Measurements from ENCODE around the gene NALCN. TPM values are rescaled to one million over a fixed set of nuclear protein-coding genes. Genes with fewer than 3 reads are reported as not detected.

Gene NALCN
- total RNA-seq, 2 donors from 2014 or later = 3.2 TPM; not detected in 1

DNA sequence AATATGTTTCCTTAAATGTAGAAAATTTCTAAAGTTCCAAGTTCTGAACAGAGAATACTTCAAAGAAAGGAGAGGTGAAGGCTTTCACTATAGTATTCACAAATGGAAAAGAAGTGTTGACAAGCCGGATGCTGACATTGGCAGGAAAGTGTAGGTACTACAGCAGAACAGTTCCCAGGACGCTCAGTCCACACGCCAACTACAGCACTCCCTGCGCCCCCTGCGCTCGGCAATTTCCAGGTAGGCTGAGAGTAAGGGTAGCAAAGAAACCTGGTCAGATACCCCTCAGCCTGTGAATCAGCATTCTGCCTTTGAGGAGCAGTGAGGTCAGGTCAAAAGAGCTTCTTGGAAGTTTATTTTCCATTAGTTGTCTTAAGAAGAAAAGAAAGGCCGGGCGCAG, 115.3 kb downstream of the NALCN start:
- intact Hi-C loops (cut with DNase I) = no loop called here
- no peaks in the 10 kb centered on the region for H3K27me3 ChIP-seq (replicated peaks; ENCODE audit: insufficient read depth)
- H3K9me3 ChIP-seq = no peaks in the 10 kb centered on the region
- DNase-seq (ENCODE audit: low spot score) = no peak
- H3K36me3 ChIP-seq = no peaks in the 10 kb centered on the region
- WGBS = 89% methylated on average over 8 of the region's 8 CpGs
- H3K4me3 ChIP-seq = no peak overlapping the region
- no peaks in the 10 kb centered on the region for H3K4me1 ChIP-seq (replicated peaks)
- TF ChIP-seq POLR2A (IDR thresholded peaks at IDR 0.05) (no peak), POLR2AphosphoS5 (IDR thresholded peaks at IDR 0.05) (no peak)
- TF ChIP-seq, protein P1, sequence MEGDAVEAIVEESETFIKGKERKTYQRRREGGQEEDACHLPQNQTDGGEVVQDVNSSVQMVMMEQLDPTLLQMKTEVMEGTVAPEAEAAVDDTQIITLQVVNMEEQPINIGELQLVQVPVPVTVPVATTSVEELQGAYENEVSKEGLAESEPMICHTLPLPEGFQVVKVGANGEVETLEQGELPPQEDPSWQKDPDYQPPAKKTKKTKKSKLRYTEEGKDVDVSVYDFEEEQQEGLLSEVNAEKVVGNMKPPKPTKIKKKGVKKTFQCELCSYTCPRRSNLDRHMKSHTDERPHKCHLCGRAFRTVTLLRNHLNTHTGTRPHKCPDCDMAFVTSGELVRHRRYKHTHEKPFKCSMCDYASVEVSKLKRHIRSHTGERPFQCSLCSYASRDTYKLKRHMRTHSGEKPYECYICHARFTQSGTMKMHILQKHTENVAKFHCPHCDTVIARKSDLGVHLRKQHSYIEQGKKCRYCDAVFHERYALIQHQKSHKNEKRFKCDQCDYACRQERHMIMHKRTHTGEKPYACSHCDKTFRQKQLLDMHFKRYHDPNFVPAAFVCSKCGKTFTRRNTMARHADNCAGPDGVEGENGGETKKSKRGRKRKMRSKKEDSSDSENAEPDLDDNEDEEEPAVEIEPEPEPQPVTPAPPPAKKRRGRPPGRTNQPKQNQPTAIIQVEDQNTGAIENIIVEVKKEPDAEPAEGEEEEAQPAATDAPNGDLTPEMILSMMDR (IDR thresholded peaks at IDR 0.05) = no peak
- H3K27ac ChIP-seq = no peak overlapping the region

- intact Hi-C loops (cut with DNase I) = no loop called here
- Histone ChIP-seq H3K36me3 (no peaks in the 10 kb centered on the region), H3K4me3 (no peak overlapping the region), H3K27me3 (replicated peaks; ENCODE audit: insufficient read depth) (no peaks in the 10 kb centered on the region), H3K27ac (no peak overlapping the region), H3K4me1 (replicated peaks) (no peaks in the 10 kb centered on the region), H3K9me3 (no peaks in the 10 kb centered on the region)
- 61% methylated on average over 2 of the region's 2 CpGs for WGBS
- DNase-seq (ENCODE audit: low spot score) = no peak
- TF ChIP-seq, protein P1 (IDR thresholded peaks at IDR 0.05) = no peak
- no peak for TF ChIP-seq POLR2A (IDR thresholded peaks at IDR 0.05)
- no peak for TF ChIP-seq POLR2AphosphoS5 (IDR thresholded peaks at IDR 0.05)
Observed at GRCh38 chr13:101300531-101300930, 115.8 kb downstream of the NALCN start.

GRCh38 chr13:101298517-101298916, 117.8 kb downstream of the NALCN start:
- intact Hi-C loops (cut with DNase I) = no loop called here

GRCh38 chr13:101297794-101298193, 118.5 kb downstream of the NALCN start:
- no peaks in the 10 kb centered on the region for H3K9me3 ChIP-seq
- no peaks in the 10 kb centered on the region for H3K27me3 ChIP-seq (replicated peaks; ENCODE audit: insufficient read depth)
- no peaks in the 10 kb centered on the region for H3K4me1 ChIP-seq (replicated peaks)
- no peak for DNase-seq (ENCODE audit: low spot score)
- intact Hi-C loops (cut with DNase I) = no loop called here
- no peak overlapping the region for H3K4me3 ChIP-seq
- H3K36me3 ChIP-seq = no peaks in the 10 kb centered on the region
- no peak overlapping the region for H3K27ac ChIP-seq
- 97% methylated on average over 1 of the region's 1 CpG for WGBS
- TF ChIP-seq POLR2AphosphoS5 (IDR thresholded peaks at IDR 0.05) (no peak), POLR2A (IDR thresholded peaks at IDR 0.05) (no peak)
- TF ChIP-seq, protein P1 (IDR thresholded peaks at IDR 0.05) = no peak

More at GRCh38 chr13:101298517-101298916, 117.8 kb downstream of the NALCN start:
- no peak for TF ChIP-seq POLR2A (IDR thresholded peaks at IDR 0.05)
- TF ChIP-seq, protein P1 (IDR thresholded peaks at IDR 0.05) = no peak
- TF ChIP-seq POLR2AphosphoS5 (IDR thresholded peaks at IDR 0.05) = no peak
- no peak overlapping the region for H3K27ac ChIP-seq
- no peaks in the 10 kb centered on the region for H3K27me3 ChIP-seq (replicated peaks; ENCODE audit: insufficient read depth)
- H3K36me3 ChIP-seq = no peaks in the 10 kb centered on the region
- WGBS = 78% methylated on average over 4 of the region's 4 CpGs
- DNase-seq (ENCODE audit: low spot score) = no peak
- no peaks in the 10 kb centered on the region for H3K4me1 ChIP-seq (replicated peaks)
- no peaks in the 10 kb centered on the region for H3K9me3 ChIP-seq
- H3K4me3 ChIP-seq = no peak overlapping the region

- H3K27ac ChIP-seq = no peak overlapping the region
- TF ChIP-seq POLR2AphosphoS5 (IDR thresholded peaks at IDR 0.05) = no peak
- TF ChIP-seq POLR2A (IDR thresholded peaks at IDR 0.05) = no peak
- TF ChIP-seq, protein P1 (IDR thresholded peaks at IDR 0.05) = no peak
- H3K4me3 ChIP-seq = no peak overlapping the region
- H3K4me1 ChIP-seq (replicated peaks) = no peaks in the 10 kb centered on the region
- 80% methylated on average over 1 of the region's 1 CpG for WGBS
- no peaks in the 10 kb centered on the region for H3K36me3 ChIP-seq
- no peaks in the 10 kb centered on the region for H3K27me3 ChIP-seq (replicated peaks; ENCODE audit: insufficient read depth)
- intact Hi-C loops (cut with DNase I) = no loop called here
- H3K9me3 ChIP-seq = no peaks in the 10 kb centered on the region
- no peak for DNase-seq (ENCODE audit: low spot score)
Observed at GRCh38 chr13:101292711-101293110, 123.6 kb downstream of the NALCN start.

All from prostate gland (tissue), 2 donors.